Measurements from ENCODE around the gene SIL1. TPM values are rescaled to one million over a fixed set of nuclear protein-coding genes. Genes with fewer than 3 reads are reported as not detected.

SIL1 gene
- total RNA-seq, 1 experiment from 2014 or later: 61.5 TPM

- DNase-seq (ENCODE audit: low read depth): no peak
Observed at GRCh38 chr5:138945421-138946240, 252.5 kb downstream of the SIL1 start.

DNA sequence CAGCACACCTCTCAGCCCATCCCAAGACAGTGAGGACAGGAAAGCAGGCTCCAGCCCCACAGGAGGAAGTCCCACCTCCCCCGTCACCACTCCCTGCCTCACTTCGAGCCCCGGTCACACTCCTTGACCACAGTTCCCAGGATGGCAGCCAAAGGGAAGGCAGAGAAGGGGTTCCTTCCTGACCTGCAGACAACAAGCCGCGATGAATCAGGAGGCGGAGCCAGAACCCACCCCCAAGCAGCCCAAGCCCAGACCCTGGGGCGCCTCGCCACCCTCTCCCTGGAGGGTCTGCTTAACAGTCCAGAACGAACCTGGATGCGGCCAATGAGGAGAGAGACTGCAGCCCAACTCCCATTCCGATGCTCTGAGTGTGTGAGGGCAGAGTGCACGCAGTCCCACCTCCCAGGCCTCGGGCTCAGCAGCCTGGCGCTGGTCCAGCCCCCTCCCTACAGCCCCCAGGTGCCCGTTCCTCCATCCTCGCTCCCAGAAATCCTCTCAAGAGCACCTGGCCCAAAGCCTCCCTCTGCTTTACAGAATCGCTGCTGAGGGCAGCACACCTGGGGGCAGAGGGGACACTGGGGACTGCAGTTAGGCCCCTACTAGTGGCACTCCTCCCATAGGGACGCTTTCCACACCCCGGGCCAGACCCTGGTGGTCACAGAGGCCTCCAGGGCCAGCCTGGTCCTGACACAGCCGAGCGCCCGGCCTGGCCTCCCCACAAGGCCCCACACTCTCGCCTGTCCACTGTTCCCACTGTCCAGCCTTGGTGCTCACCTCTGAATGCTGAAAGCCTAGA, 253.4 kb downstream of the SIL1 start:
- peak; percentile 90 for DNase-seq (ENCODE audit: low read depth)

- no peak for DNase-seq (ENCODE audit: low read depth)
Observed at GRCh38 chr5:138943599-138944173, 254.5 kb downstream of the SIL1 start.

DNA sequence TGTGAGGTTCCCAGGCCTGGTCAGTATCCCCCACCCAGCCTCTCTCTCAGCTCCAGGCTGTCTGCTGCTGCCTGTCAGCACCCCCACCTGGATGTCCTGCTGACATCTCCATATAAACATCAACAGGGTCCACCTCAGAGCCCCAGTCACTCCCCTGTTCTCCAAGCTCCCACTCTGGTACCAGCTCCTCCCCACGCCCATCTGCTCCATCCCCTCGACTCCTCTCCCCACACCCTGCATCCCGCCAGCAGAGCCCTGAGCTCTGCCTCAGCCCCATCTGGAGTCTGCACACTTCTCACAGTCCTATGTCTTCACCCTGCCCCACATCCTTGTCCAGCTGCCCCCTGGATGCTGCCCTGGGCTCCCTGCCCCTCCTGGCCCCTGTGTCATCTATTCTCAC, 255.3 kb downstream of the SIL1 start:
- no peak for DNase-seq (ENCODE audit: low read depth)

DNA sequence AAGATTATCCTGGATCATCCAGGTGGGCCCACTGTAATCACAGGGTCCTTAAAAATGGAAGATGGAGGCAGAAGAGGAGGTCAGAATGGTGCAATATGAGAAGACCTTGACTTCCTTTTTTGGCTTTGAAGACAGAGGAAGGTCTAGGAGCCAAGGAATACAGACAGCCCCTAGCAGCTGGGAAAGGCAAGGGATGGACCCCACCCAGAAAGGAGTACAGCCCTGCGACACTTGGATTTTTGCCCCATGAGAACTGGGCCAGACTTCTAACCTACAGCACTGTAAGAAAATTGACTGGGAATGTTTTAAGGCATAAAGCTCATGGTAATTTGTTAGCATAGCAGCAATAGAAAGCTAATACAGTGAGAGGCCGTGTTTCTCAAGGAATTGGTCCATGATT, 256.1 kb downstream of the SIL1 start:
- DNase-seq (ENCODE audit: low read depth): no peak

- DNase-seq (ENCODE audit: low read depth): no peak
Observed at GRCh38 chr5:138938526-138938925, 259.6 kb downstream of the SIL1 start.

GRCh38 chr5:138937392-138938387, 260.5 kb downstream of the SIL1 start:
- no peak for DNase-seq (ENCODE audit: low read depth)

GRCh38 chr5:138936968-138937345, 261.2 kb downstream of the SIL1 start:
- DNase-seq (ENCODE audit: low read depth): no peak

GRCh38 chr5:138936225-138936967, 261.8 kb downstream of the SIL1 start:
- DNase-seq (ENCODE audit: low read depth): no peak

GRCh38 chr5:138935466-138935865, 262.7 kb downstream of the SIL1 start:
- DNase-seq (ENCODE audit: low read depth): no peak

DNA sequence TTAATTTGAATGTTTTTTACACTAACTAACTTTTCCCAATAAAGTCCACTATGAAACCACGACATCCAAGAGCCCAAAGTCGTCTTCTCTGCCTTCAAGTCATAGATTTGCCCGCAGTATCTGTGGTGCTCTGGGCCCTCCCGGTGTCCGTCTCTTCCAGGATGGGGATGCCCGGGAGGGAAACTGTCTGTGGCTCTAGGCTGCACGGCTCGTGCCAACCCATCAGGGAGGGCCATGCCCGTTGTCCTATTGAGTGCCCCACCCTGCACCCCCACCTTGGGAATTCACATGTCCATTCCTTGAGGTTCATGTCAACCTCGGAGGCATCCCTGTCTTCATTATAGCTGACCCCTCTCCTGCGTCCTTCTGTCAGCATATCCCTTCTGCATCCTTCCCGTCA, 263.2 kb downstream of the SIL1 start:
- no peak for DNase-seq (ENCODE audit: low read depth)

DNA sequence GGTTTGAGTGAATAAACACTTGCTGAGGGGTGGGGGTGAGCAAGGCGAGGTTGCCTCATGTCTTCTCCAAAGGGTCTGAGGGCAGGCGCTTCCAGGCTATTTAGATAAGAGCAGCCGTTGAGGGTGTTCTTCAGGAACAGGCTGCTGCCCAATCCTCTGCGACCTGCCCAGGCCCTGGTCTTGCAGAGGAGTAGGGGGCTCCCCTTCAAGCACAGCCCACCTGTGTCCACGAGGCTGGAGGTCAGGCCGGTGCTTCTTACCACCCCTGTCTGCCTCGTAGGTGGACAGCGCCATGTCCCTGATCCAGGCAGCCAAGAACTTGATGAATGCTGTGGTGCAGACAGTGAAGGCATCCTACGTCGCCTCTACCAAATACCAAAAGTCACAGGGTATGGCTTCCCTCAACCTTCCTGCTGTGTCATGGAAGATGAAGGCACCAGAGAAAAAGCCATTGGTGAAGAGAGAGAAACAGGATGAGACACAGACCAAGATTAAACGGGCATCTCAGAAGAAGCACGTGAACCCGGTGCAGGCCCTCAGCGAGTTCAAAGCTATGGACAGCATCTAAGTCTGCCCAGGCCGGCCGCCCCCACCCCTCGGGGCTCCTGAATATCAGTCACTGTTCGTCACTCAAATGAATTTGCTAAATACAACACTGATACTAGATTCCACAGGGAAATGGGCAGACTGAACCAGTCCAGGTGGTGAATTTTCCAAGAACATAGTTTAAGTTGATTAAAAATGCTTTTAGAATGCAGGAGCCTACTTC, 264.5 kb downstream of the SIL1 start:
- no peak for DNase-seq (ENCODE audit: low read depth)

- DNase-seq (ENCODE audit: low read depth): no peak
Observed at GRCh38 chr5:138932171-138932810, 265.9 kb downstream of the SIL1 start.

DNA sequence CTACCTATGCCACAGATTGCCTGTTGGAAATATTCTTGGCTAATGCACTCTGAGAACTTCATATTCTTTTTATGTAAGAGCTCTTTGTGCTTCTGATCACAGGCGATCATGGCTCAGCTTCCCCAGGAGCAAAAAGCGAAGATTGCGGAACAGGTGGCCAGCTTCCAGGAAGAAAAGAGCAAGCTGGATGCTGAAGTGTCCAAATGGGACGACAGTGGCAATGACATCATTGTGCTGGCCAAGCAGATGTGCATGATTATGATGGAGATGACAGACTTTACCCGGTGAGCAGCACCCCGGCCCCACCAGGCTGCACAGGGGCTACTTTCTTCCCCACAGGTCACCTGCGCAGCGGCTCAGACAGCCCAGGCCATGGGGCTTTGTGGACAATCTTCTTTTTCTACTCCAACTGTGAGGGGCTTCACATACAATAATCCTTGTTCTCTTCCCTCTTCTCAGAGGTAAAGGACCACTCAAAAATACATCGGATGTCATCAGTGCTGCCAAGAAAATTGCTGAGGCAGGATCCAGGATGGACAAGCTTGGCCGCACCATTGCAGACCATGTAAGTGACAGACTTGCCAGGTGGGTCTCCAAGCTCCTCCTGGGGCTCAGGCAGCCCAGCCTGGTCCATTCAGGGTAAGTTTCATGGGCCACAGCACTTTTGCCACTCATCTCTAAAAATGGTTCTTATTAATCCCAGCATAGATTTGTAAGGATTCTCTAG, 267.6 kb downstream of the SIL1 start:
- no peak for DNase-seq (ENCODE audit: low read depth)

GRCh38 chr5:138929571-138929955, 268.6 kb downstream of the SIL1 start:
- DNase-seq (ENCODE audit: low read depth): no peak

- DNase-seq (ENCODE audit: low read depth): no peak
Observed at GRCh38 chr5:138927979-138928378, 270.2 kb downstream of the SIL1 start.

- no peak for DNase-seq (ENCODE audit: low read depth)
Observed at GRCh38 chr5:138927544-138927943, 270.6 kb downstream of the SIL1 start.

DNA sequence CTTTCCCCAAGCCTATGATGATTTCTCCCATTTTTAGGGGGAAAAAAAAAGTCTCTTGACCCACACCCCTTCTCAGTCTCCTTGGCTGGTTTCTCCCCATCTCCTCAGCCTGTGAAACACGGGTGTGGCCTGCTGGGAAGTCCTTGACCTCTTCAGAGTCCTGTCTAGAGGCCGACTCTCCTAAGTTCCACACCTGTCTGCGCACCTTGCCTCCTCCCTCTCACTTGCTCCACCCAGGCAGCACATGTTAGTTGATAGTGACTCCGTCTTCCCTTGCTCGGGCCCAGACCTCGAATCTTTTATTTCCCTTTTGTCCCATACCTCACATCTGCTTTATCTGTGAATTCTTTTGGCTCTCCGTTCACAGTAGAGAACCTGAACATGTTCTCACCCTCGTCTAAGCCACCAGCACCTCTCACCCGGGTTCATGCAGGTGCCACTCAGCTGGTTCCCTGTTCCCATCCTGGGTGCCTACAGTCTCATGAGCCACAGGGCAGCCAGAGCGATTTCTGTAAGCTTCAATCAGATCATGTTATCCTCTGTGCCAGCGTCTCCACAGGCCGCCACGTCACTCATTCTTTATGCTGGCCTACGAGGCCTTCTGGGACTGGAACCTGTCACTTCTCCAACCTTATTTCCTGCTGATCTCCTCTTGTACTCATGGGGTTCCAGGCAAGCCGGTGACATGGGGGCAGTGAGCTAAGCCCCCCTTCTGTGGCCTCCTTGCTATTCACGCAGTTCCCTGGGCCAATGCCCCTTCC, 271.3 kb downstream of the SIL1 start:
- DNase-seq (ENCODE audit: low read depth): no peak

Measured in M059J (cell line).